GM12875 (cell line): ENCODE data around the gene DTNA.

Experiments
- H3K4me3 ChIP-seq: one replicate; pipeline ENCODE4 v1.5.1; 2011; ENCODE audit warnings: low read depth, low read length, control low read depth
- CTCF ChIP-seq: IDR thresholded peaks from 2 replicates; pipeline ENCODE4 v1.5.1; 2011; ENCODE audit warnings: low read depth, mild to moderate bottlenecking, control low read depth, inconsistent platforms, low read length, moderate library complexity, borderline replicate concordance; ENCODE audit not compliant: insufficient read depth

DTNA gene

GRCh38 chr18:34738175-34738894 lies 28.2 kb downstream of the DTNA start:
- no peak for TF ChIP-seq CTCF

GRCh38 chr18:34740101-34740500 lies 30.0 kb downstream of the DTNA start:
- H3K4me3 ChIP-seq, result no peak overlapping the region
- no peak for TF ChIP-seq CTCF

More at GRCh38 chr18:34738175-34738894, 28.2 kb downstream of the DTNA start:
- H3K4me3 ChIP-seq, result no peak overlapping the region

- TF ChIP-seq CTCF, result no peak
- H3K4me3 ChIP-seq, result no peak overlapping the region
Measured at GRCh38 chr18:34740724-34741123, 30.6 kb downstream of the DTNA start.

GRCh38 chr18:34741401-34741800 lies 31.3 kb downstream of the DTNA start:
- TF ChIP-seq CTCF, result no peak
- H3K4me3 ChIP-seq, result no peak overlapping the region

- no peak for TF ChIP-seq CTCF
- H3K4me3 ChIP-seq, result no peak overlapping the region
Measured at GRCh38 chr18:34742891-34743341, 32.8 kb downstream of the DTNA start.

GRCh38 chr18:34744569-34744968 lies 34.5 kb downstream of the DTNA start:
- TF ChIP-seq CTCF, result no peak
- no peak overlapping the region for H3K4me3 ChIP-seq

- no peak overlapping the region for H3K4me3 ChIP-seq
- TF ChIP-seq CTCF, result no peak
Measured at GRCh38 chr18:34746614-34747013, 36.5 kb downstream of the DTNA start.
